HCT116 (cell line): ENCODE results near the gene PKD2L1.

Experiments used
- POLR2AphosphoS5 ChIP-seq: IDR thresholded peaks from 2 replicates; pipeline ENCODE4 v1.6.1; 2011; ENCODE audit warnings: mild to moderate bottlenecking, low read depth, low read length, moderate library complexity
- RAD21 ChIP-seq: IDR thresholded peaks from 2 replicates; pipeline ENCODE4 v1.6.1; 2012; ENCODE audit warnings: low read depth, mild to moderate bottlenecking
- SIN3A ChIP-seq: IDR thresholded peaks from 2 replicates; pipeline ENCODE4 v1.6.1; 2012; ENCODE audit warnings: low read depth

DNA sequence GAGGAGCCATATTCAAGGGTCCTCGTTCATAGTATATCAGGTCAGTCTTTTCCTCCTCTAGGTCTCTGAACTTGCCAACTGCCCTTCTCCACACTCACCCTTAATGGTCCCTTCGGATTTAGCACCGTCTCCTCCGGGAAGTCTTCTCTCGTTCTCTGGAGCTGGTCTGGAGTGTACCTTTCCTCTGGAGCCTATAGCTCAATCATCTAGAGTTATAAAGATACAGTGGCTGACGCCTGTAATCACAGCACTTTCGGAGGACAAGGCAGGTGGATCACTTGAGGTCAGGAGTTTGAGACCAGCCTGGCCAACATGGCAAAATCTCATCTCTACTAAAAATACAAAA lies 12.6 kb upstream of the PKD2L1 start:
- TF ChIP-seq RAD21 (no peak), SIN3A (no peak), POLR2AphosphoS5 (no peak)
